ENCODE data around the gene LY6G5C.

GRCh38 chr6:31691078-31691463 lies 10.2 kb upstream of the LY6G5C start:
- TF ChIP-seq YY1 (IDR thresholded peaks at IDR 0.05; ENCODE audit: insufficient read depth, insufficient read length) (no peak), ZNF274 (IDR thresholded peaks at IDR 0.05; ENCODE audit: low read depth, low read length) (no peak)

Measured in NT2/D1 (cell line).